ENCODE data around the gene MAD1L1. TPM values are rescaled to one million over a fixed set of nuclear protein-coding genes. Genes with fewer than 3 reads are reported as not detected.

MAD1L1 gene
- total RNA-seq, 2 donors from 2014 or later = 81.3 to 115 TPM

DNA sequence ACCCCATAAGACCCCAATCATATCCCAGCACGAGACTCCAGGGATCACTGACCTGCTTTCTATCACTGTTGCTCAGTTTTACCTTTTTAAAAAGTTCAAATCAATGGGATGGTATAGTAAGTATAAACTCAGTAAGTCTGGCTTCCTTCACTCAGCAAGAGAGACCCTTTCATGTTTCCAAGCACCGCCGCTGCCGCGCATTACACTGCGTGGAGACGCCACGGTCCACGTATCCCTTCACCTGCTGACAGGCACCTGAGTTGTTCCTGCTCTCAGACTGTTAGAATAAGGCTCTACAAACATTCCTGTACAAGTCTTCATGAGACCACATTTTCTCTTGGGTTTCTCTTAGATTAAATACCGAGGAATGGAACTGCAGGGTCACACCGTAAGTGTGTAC is 28.3 kb downstream of the MAD1L1 start:
- H3K36me3 Mint-ChIP-seq (ENCODE audit: low read depth) = peaks cover 5% of the 10 kb centered on the region
- H3K9me3 ChIP-seq (ENCODE audit: control insufficient read depth, low read length, poor library complexity, severe bottlenecking) = no peaks in the 10 kb centered on the region
- DNase-seq (no peak), ATAC-seq (no peak)
- H3K4me1 Mint-ChIP-seq = peaks cover 6% of the 10 kb centered on the region
- H3K27me3 Mint-ChIP-seq = no peaks in the 10 kb centered on the region
- H3K27ac Mint-ChIP-seq = no peak overlapping the region
- H3K4me3 Mint-ChIP-seq = no peak overlapping the region

DNA sequence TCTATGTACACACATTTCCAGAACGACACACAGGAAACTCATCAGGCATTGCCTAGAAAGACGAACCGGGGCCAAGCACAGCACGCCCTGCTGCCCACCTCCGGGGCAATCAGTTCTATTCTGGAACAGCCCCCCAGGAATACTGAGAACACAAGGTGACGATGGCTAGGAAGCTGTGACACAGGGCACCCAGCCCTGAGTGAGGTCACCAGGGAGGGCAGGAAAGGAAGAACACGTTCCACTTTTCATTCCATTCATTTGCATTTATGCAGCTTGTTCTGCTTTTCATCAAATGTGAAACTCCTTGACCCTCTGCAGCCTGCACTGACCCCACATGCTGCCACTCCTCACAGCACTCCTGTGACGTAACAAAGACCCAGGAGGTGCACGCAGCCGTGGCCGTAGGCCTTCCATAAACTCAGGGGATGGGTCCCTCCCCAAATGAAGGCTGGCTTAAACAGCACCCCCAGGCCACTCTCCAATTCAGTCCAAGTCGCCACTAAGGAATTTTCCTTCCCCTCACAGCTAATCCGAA is 28.9 kb downstream of the MAD1L1 start:
- ATAC-seq = no peak
- Mint-ChIP-seq H3K4me1 (peaks cover 6% of the 10 kb centered on the region), H3K4me3 (no peak overlapping the region), H3K36me3 (ENCODE audit: low read depth) (peaks cover 4% of the 10 kb centered on the region), H3K27me3 (no peaks in the 10 kb centered on the region), H3K27ac (no peak overlapping the region)
- no peaks in the 10 kb centered on the region for H3K9me3 ChIP-seq (ENCODE audit: control insufficient read depth, low read length, poor library complexity, severe bottlenecking)
- DNase-seq = no peak

DNA sequence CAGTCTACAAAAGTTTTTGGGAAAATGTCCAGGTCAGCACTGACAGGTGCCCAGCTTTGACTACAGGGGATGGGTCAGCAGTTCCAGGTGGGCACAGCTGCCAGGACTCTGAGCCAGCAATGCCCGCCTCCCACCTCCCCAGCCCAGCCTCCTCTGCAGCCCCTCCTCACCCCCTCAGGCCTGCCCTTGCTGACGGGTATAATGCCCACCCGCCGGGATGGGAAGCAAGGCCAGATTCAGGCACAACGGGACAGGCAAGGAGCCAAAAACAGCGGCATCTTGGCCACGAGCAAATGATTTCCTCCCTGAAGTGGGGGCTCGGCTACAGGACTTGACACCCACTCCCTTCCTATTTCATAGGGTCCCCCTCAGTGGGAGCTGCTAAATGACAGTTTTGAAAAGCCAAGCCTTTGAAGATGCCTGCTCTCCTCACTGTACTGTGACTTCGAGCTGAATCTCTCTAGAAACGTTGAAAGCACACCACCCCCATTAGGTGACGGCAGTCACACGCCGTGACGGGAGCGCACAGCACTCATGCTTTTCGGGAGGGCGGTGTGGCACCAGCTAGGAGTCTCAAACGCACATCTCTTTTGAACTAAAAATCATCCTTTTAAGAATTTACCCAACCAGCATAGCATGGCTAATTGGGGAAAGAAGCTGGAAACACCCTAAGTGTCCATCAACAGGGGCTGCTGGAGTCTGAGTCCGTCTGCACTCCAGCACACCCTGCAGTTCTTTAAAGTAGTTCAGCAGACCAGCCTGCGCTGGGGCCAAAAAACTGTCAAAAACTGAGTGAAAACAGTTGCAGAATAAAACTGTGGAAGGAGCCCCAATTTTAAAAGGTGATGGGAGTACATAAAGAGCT is 29.6 kb downstream of the MAD1L1 start:
- Mint-ChIP-seq H3K4me3 (no peak overlapping the region), H3K4me1 (peaks cover 4% of the 10 kb centered on the region), H3K27me3 (no peaks in the 10 kb centered on the region), H3K36me3 (ENCODE audit: low read depth) (no peaks in the 10 kb centered on the region), H3K27ac (no peak overlapping the region)
- ATAC-seq = no peak
- no peaks in the 10 kb centered on the region for H3K9me3 ChIP-seq (ENCODE audit: control insufficient read depth, low read length, poor library complexity, severe bottlenecking)
- no peak for DNase-seq

GRCh38 chr7:2202361-2202761 is 30.4 kb downstream of the MAD1L1 start:
- peaks cover 8% of the 10 kb centered on the region for H3K4me1 Mint-ChIP-seq
- H3K9me3 ChIP-seq (ENCODE audit: control insufficient read depth, low read length, poor library complexity, severe bottlenecking) = no peaks in the 10 kb centered on the region
- no peaks in the 10 kb centered on the region for H3K36me3 Mint-ChIP-seq (ENCODE audit: low read depth)
- H3K27me3 Mint-ChIP-seq = no peaks in the 10 kb centered on the region
- no peak overlapping the region for H3K27ac Mint-ChIP-seq
- DNase-seq (no peak), ATAC-seq (no peak)
- no peak overlapping the region for H3K4me3 Mint-ChIP-seq

DNA sequence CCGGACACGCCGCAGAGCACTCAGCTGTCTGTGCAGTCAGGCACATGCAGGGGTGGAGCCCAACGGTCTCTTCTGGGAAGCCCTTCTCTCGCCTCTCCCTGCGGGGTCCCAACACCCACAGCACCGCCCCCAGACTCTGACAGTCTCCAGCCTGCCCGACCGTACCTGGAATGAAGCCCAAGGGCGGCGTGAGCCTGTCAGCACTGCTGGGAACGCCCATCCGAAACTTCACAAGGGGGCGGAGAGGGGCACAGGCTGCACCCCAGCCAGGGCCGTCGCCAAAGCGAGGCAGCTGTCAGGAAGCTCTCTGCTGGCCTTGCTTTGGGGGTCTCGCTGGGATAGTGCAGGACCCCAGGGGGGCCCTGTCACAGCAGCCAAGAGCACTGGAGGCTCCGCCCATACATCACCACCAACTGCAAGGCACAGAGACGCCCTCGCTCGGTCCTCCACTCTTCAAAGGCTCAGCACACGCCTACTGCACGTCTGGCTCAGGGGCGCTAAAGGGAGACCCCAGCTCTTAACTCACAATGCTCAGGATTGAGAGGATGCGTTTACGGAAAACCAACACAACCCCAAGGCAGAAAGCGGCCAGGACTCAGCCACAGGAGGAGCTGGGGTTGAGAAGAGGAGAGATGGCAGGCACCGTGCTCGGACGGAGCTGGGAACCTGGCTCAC is 30.9 kb downstream of the MAD1L1 start:
- ATAC-seq = no peak
- H3K36me3 Mint-ChIP-seq (ENCODE audit: low read depth) = no peaks in the 10 kb centered on the region
- H3K4me1 Mint-ChIP-seq = peaks cover 9% of the 10 kb centered on the region
- no peak overlapping the region for H3K4me3 Mint-ChIP-seq
- H3K27me3 Mint-ChIP-seq = no peaks in the 10 kb centered on the region
- H3K27ac Mint-ChIP-seq = no peak overlapping the region
- no peak for DNase-seq
- H3K9me3 ChIP-seq (ENCODE audit: control insufficient read depth, low read length, poor library complexity, severe bottlenecking) = no peaks in the 10 kb centered on the region

- Mint-ChIP-seq H3K4me3 (no peak overlapping the region), H3K4me1 (peaks cover 9% of the 10 kb centered on the region), H3K27ac (no peak overlapping the region), H3K36me3 (ENCODE audit: low read depth) (no peaks in the 10 kb centered on the region), H3K27me3 (no peaks in the 10 kb centered on the region)
- no peaks in the 10 kb centered on the region for H3K9me3 ChIP-seq (ENCODE audit: control insufficient read depth, low read length, poor library complexity, severe bottlenecking)
- ATAC-seq (no peak), DNase-seq (no peak)
These were observed 31.6 kb downstream of the MAD1L1 start for GRCh38 chr7:2201128-2201527.

GRCh38 chr7:2200584-2200980 is 32.2 kb downstream of the MAD1L1 start:
- Mint-ChIP-seq H3K27me3 (no peaks in the 10 kb centered on the region), H3K36me3 (ENCODE audit: low read depth) (no peaks in the 10 kb centered on the region), H3K4me3 (no peak overlapping the region), H3K27ac (no peak overlapping the region), H3K4me1 (peaks cover 9% of the 10 kb centered on the region)
- DNase-seq (no peak), ATAC-seq (no peak)
- H3K9me3 ChIP-seq (ENCODE audit: control insufficient read depth, low read length, poor library complexity, severe bottlenecking) = no peaks in the 10 kb centered on the region

DNA sequence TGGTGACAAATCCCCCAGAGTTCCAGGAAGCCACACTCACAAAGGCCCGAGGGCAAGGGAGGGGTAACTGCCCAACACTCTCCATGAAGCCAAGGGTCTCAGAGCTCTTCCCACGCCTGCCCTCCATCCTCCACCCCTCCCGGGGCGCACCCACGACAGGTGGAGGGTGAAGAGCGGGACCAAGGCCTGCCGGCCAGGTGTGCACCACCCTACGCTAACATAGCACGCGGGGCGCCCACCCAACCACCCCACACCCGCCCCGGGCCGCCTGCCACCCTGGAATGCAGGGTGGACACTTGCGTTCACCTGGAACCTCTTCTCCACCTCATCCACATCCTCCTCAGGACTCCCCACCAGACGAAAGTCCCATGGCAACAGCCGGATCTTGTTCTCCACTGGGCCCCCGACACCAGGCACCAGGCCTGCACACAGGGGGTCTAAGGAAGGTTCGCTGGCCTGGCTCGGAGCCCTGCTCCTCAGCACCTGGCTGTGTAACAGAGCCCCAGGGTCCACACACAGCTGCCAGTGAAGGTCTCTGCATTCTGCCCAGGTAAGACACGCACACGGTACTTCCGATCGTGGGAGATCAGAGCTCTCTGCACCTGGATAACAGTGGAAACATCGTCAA is 32.7 kb downstream of the MAD1L1 start:
- Mint-ChIP-seq H3K4me1 (peaks cover 9% of the 10 kb centered on the region), H3K27me3 (no peaks in the 10 kb centered on the region), H3K27ac (no peak overlapping the region), H3K4me3 (no peak overlapping the region), H3K36me3 (ENCODE audit: low read depth) (no peaks in the 10 kb centered on the region)
- no peaks in the 10 kb centered on the region for H3K9me3 ChIP-seq (ENCODE audit: control insufficient read depth, low read length, poor library complexity, severe bottlenecking)
- DNase-seq (no peak), ATAC-seq (no peak)

GRCh38 chr7:2199528-2199927 is 33.2 kb downstream of the MAD1L1 start:
- H3K27ac Mint-ChIP-seq = no peak overlapping the region
- H3K27me3 Mint-ChIP-seq = no peaks in the 10 kb centered on the region
- ATAC-seq (no peak), DNase-seq (no peak)
- H3K9me3 ChIP-seq (ENCODE audit: control insufficient read depth, low read length, poor library complexity, severe bottlenecking) = no peaks in the 10 kb centered on the region
- no peaks in the 10 kb centered on the region for H3K36me3 Mint-ChIP-seq (ENCODE audit: low read depth)
- H3K4me3 Mint-ChIP-seq = no peak overlapping the region
- peaks cover 9% of the 10 kb centered on the region for H3K4me1 Mint-ChIP-seq

DNA sequence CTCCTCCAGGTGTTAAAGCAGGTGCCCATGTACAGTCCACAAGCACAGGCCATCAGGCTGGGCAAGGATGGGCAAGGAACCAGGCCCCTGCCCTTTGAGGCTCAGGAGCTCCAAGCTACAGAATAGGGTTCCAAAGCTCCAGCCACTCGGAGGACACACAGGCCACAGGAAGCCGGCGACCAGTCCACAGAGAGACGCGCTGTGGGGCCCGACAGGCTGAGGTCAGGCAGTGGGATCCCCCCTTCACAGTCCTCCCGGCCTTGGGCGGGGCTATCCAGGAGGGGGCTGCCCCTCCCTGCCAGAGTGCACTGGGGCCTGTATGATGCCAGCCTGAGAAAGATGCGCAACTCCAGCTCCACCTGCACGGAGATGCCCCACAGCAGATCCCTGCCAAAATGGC is 34.0 kb downstream of the MAD1L1 start:
- no peak overlapping the region for H3K4me3 Mint-ChIP-seq
- H3K27ac Mint-ChIP-seq = no peak overlapping the region
- ATAC-seq (no peak), DNase-seq (no peak)
- no peaks in the 10 kb centered on the region for H3K27me3 Mint-ChIP-seq
- H3K4me1 Mint-ChIP-seq = peaks cover 5% of the 10 kb centered on the region
- no peaks in the 10 kb centered on the region for H3K9me3 ChIP-seq (ENCODE audit: control insufficient read depth, low read length, poor library complexity, severe bottlenecking)
- H3K36me3 Mint-ChIP-seq (ENCODE audit: low read depth) = no peaks in the 10 kb centered on the region

DNA sequence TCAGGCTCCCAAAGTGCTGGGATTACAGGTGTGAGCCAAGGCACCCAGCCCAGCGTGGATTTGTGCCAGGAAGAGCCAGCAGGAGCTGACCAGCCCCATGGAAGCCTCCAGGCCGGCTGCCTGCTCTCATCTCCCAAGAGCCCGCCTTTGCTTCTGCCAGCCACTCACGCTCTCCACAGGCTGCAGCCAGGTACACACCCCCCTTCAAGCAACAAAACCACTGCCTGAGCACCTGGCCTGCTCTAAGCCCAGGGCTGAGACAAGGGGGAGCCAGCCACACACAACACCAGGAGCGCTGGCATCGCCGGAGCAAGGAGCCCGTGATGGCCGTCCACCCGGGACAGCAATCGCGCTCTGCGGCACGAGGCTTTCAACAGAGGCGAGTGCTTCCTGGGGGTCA is 34.5 kb downstream of the MAD1L1 start:
- H3K27ac Mint-ChIP-seq = no peak overlapping the region
- H3K36me3 Mint-ChIP-seq (ENCODE audit: low read depth) = no peaks in the 10 kb centered on the region
- ATAC-seq (no peak), DNase-seq (no peak)
- peaks cover 5% of the 10 kb centered on the region for H3K4me1 Mint-ChIP-seq
- H3K4me3 Mint-ChIP-seq = no peak overlapping the region
- H3K27me3 Mint-ChIP-seq = no peaks in the 10 kb centered on the region
- H3K9me3 ChIP-seq (ENCODE audit: control insufficient read depth, low read length, poor library complexity, severe bottlenecking) = no peaks in the 10 kb centered on the region

DNA sequence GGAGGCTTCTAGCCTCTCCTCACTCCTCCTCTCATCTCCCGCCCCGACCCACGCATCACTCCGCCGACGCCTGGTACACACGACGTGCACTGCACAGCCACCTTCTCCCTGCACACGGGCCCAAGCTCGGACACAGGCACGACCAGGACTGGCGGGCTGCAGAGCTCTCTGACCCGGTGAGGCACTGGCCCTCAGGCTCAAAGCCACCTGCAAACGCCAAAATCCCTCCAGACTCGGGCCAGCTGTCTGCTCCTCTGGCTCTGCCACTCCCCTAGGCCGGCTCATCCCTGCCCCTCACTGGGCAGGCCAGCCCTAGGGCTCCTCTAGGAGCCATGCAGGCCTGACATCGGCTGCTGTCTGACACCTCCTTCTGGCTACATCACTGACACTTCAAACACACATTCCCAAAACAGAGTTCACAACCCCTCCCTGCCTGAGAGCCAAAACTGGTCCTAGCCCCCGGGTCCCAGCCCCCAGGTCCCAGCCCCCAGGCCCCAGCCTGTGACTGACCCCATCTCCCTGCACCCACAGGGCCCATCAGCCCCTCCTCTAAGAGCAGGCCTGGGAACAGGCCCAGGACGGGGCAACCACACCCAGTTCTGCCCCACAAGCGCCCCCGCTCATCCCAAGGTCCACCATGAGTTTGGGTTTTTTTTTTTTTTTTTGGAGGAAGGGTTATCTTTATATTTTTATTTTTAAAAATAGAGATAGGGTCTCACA is 35.1 kb downstream of the MAD1L1 start:
- DNase-seq (no peak), ATAC-seq (no peak)
- Mint-ChIP-seq H3K4me3 (no peak overlapping the region), H3K27me3 (no peaks in the 10 kb centered on the region), H3K4me1 (peaks cover 5% of the 10 kb centered on the region), H3K27ac (no peak overlapping the region), H3K36me3 (ENCODE audit: low read depth) (no peaks in the 10 kb centered on the region)
- no peaks in the 10 kb centered on the region for H3K9me3 ChIP-seq (ENCODE audit: control insufficient read depth, low read length, poor library complexity, severe bottlenecking)

Data from T-helper 17 cell (primary cell).